Measurements from ENCODE around the gene TMEM260. TPM values are rescaled to one million over a fixed set of nuclear protein-coding genes. Genes with fewer than 3 reads are reported as not detected.

Gene TMEM260
- total RNA-seq, 4 donors from 2014 or later, result 2.6 to 10.5 (median 5.3) TPM

- H3K27me3 ChIP-seq, result no peaks in the 10 kb centered on the region
- no peak for ATAC-seq
- no peak overlapping the region for H3K4me3 ChIP-seq
- in situ Hi-C loops (cut with MboI; ENCODE audit: low sequenced_read_pairs in 4 of 4), result no loop called here
- no peaks in the 10 kb centered on the region for H3K9me3 ChIP-seq
- TF ChIP-seq, protein P1, sequence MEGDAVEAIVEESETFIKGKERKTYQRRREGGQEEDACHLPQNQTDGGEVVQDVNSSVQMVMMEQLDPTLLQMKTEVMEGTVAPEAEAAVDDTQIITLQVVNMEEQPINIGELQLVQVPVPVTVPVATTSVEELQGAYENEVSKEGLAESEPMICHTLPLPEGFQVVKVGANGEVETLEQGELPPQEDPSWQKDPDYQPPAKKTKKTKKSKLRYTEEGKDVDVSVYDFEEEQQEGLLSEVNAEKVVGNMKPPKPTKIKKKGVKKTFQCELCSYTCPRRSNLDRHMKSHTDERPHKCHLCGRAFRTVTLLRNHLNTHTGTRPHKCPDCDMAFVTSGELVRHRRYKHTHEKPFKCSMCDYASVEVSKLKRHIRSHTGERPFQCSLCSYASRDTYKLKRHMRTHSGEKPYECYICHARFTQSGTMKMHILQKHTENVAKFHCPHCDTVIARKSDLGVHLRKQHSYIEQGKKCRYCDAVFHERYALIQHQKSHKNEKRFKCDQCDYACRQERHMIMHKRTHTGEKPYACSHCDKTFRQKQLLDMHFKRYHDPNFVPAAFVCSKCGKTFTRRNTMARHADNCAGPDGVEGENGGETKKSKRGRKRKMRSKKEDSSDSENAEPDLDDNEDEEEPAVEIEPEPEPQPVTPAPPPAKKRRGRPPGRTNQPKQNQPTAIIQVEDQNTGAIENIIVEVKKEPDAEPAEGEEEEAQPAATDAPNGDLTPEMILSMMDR (IDR thresholded peaks at IDR 0.05 in 4 of 5, conservative IDR thresholded peaks at IDR 0.05 in 1 of 5), result no peak
- no peak for TF ChIP-seq POLR2A (IDR thresholded peaks at IDR 0.05)
- DNase-seq, result no peak
- no peak overlapping the region for H3K27ac ChIP-seq
- H3K4me1 ChIP-seq, result no peaks in the 10 kb centered on the region
- intact Hi-C loops (cut with DNase I; ENCODE audit: low total_unique reads), result no loop called here
- no peaks in the 10 kb centered on the region for H3K36me3 ChIP-seq
These were observed 78.0 kb downstream of the TMEM260 start for GRCh38 chr14:56657604-56658003.

DNA sequence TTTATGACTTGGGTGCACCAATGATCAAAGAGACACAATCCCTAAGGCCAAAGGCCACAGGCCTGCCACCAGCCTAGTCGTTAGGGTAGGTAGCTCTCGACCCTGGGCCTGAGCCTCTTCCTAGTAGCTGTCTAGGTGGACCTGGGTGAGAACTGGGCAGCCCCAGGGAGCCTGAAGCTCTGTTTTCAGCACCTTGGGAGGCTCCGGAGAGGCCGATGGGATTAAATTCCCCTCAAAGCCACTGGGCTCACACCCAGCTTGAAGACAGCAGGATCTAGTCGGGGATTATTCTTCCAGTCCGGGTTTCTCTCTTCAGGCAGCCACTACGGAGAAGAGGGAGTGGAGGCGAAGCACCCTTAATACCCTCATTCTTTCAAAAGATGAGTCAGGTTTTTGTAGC, 79.8 kb downstream of the TMEM260 start:
- in situ Hi-C loops (cut with MboI; ENCODE audit: low sequenced_read_pairs in 4 of 4), result no loop called here
- no peaks in the 10 kb centered on the region for H3K27me3 ChIP-seq
- H3K4me3 ChIP-seq, result no peak overlapping the region
- no peak for TF ChIP-seq POLR2A (IDR thresholded peaks at IDR 0.05)
- TF ChIP-seq, protein P1 (IDR thresholded peaks at IDR 0.05 in 4 of 5, conservative IDR thresholded peaks at IDR 0.05 in 1 of 5), result no peak
- ATAC-seq (no peak), DNase-seq (no peak)
- H3K36me3 ChIP-seq, result no peaks in the 10 kb centered on the region
- no peaks in the 10 kb centered on the region for H3K9me3 ChIP-seq
- intact Hi-C loops (cut with DNase I; ENCODE audit: low total_unique reads), result no loop called here
- H3K27ac ChIP-seq, result no peak overlapping the region
- no peaks in the 10 kb centered on the region for H3K4me1 ChIP-seq

- Histone ChIP-seq H3K9me3 (no peaks in the 10 kb centered on the region), H3K27ac (no peak overlapping the region), H3K4me3 (no peak overlapping the region), H3K27me3 (no peaks in the 10 kb centered on the region), H3K36me3 (no peaks in the 10 kb centered on the region), H3K4me1 (no peaks in the 10 kb centered on the region)
- no peak for ATAC-seq
- TF ChIP-seq, protein P1 (IDR thresholded peaks at IDR 0.05 in 4 of 5, conservative IDR thresholded peaks at IDR 0.05 in 1 of 5), result peak in 3 of 5 experiments; percentile 25 to 45 (median 25)
- TF ChIP-seq POLR2A (IDR thresholded peaks at IDR 0.05), result no peak
- DNase-seq, result no peak
- in situ Hi-C loops (cut with MboI; ENCODE audit: low sequenced_read_pairs in 4 of 4), result no loop called here
- intact Hi-C loops (cut with DNase I; ENCODE audit: low total_unique reads), result loop anchor here (5.0 kb wide), 1 partner anchor 657 kb away; no protein-coding TSS in a partner anchor
These were observed 80.5 kb downstream of the TMEM260 start for GRCh38 chr14:56659964-56660551.

- in situ Hi-C loops (cut with MboI; ENCODE audit: low sequenced_read_pairs in 4 of 4), result no loop called here
- no peaks in the 10 kb centered on the region for H3K27me3 ChIP-seq
- H3K4me3 ChIP-seq, result no peak overlapping the region
- H3K27ac ChIP-seq, result no peak overlapping the region
- ATAC-seq, result no peak
- DNase-seq, result no peak
- H3K9me3 ChIP-seq, result no peaks in the 10 kb centered on the region
- H3K4me1 ChIP-seq, result no peaks in the 10 kb centered on the region
- no peak for TF ChIP-seq POLR2A (IDR thresholded peaks at IDR 0.05)
- TF ChIP-seq, protein P1 (IDR thresholded peaks at IDR 0.05 in 4 of 5, conservative IDR thresholded peaks at IDR 0.05 in 1 of 5), result no peak
- intact Hi-C loops (cut with DNase I; ENCODE audit: low total_unique reads), result loop anchor here (5.0 kb wide), 1 partner anchor 656 kb away; no protein-coding TSS in a partner anchor
- H3K36me3 ChIP-seq, result no peaks in the 10 kb centered on the region
These were observed 81.2 kb downstream of the TMEM260 start for GRCh38 chr14:56660677-56661389.
